HCT116 (cell line): ENCODE results near the gene MEGF8. TPM values are rescaled to one million over a fixed set of nuclear protein-coding genes. Genes with fewer than 3 reads are reported as not detected.
A peak's percentile ranks its signal among the peaks of the same experiment; 100 is the strongest.

Source experiments
- ATAC-seq: fragments of 200-7000 bp; cut with Tn5 transposase; 2 replicates; pipeline ENCODE4 v1.9.1; 2020; ENCODE audit warnings: mild to moderate bottlenecking, moderate library complexity
- BruUV-seq: library from RNA; stranded (reverse); fragments of 400-500 nt; replicated peaks from 2 replicates; lab custom pipeline; 2021; lab: Mats Ljungman, UMichigan
- CTCF ChIA-PET: fragments of 300-600 bp; sonication (Branson Sonifier 250); formaldehyde crosslinking; loops from one replicate; lab custom pipeline; 2021; ENCODE audit warnings: antibody characterized with exemption; lab: Charles Lee
- POLR2A ChIA-PET: fragments of 300-600, 350-600 bp; sonication (Branson Sonifier 250); formaldehyde crosslinking; loops from one replicate; lab custom pipeline; 2021; ENCODE audit warnings: antibody characterized with exemption; lab: Charles Lee
- RAD21 ChIA-PET, 2 experiments: fragments of 300-600 bp; sonication (Branson Sonifier 250); formaldehyde crosslinking; loops; one replicate each; lab custom pipeline; 2023; ENCODE audit warnings: low total read pairs in 2 of 2; ENCODE audit not compliant: uncharacterized antibody in 2 of 2, unreplicated experiment in 2 of 2, low non-redundant PET in 1 of 2; lab: Charles Lee
- DNase-seq: peaks from one replicate; pipeline ENCODE4 v3.0.0-alpha.2; 2010; ENCODE audit warnings: low read depth, low spot score
- H2AFZ ChIP-seq: fragments of 200-600 bp; shearing (Covaris generic), sonication (generic); 2 replicates; pipeline ENCODE4 v1.6.1; 2017; ENCODE audit warnings: low read depth, mixed run types, mixed read lengths, antibody characterized with exemption, low read length; ENCODE audit not compliant: poor library complexity, severe bottlenecking
- H3K27ac ChIP-seq: 2 replicates; pipeline ENCODE4 v1.5.1; 2012; ENCODE audit warnings: low read depth, low read length
- H3K27me3 ChIP-seq: fragments of 200-600 bp; sonication (generic); 2 replicates; pipeline ENCODE4 v1.6.1; 2016; ENCODE audit warnings: mixed run types, low read length, mixed read lengths; ENCODE audit not compliant: insufficient read depth
- H3K36me3 ChIP-seq, 2 experiments: fragments of 200-500 bp in 1 of 2; fragments of 200-600 bp in 1 of 2; sonication (Bioruptor generic) in 1 of 2; sonication (generic) in 1 of 2; 2 replicates each; pipeline versions ENCODE4 v1.5.1 to v1.6.1; 2014 to 2016; ENCODE audit warnings: low read length in 2 of 2, inconsistent platforms in 1 of 2, mixed read lengths in 1 of 2, mixed run types in 1 of 2; ENCODE audit not compliant: insufficient read depth in 2 of 2, control insufficient read depth in 1 of 2
- H3K4me1 ChIP-seq, 2 experiments: fragments of 200-600 bp in 1 of 2; sonication (generic) in 1 of 2; 2 replicates each; pipeline versions ENCODE4 v1.5.1 to v1.6.1; 2012 to 2017; ENCODE audit warnings: low read length in 2 of 2, inconsistent platforms in 1 of 2, mild to moderate bottlenecking in 1 of 2, mixed read lengths in 1 of 2, mixed run types in 1 of 2, moderate library complexity in 1 of 2; ENCODE audit not compliant: insufficient read depth in 2 of 2, control insufficient read depth in 1 of 2
- H3K4me2 ChIP-seq: fragments of 200-600 bp; sonication (generic); 2 replicates; pipeline ENCODE4 v1.6.1; 2017; ENCODE audit warnings: mixed run types, low read length, mixed read lengths
- H3K4me3 ChIP-seq, 2 experiments: fragments of 200-600 bp in 1 of 2; sonication (generic) in 1 of 2; replicated peaks in 1 of 2; 2 replicates each; pipeline ENCODE4 v1.5.1; 2011 to 2016; ENCODE audit warnings: low read length in 2 of 2, control low read depth in 1 of 2, low read depth in 1 of 2, mild to moderate bottlenecking in 1 of 2, mixed read lengths in 1 of 2, mixed run types in 1 of 2
- H3K79me2 ChIP-seq: fragments of 200-600 bp; sonication (generic); 2 replicates; pipeline ENCODE4 v1.6.1; 2017; ENCODE audit warnings: mild to moderate bottlenecking, mixed run types, low read length, moderate library complexity, mixed read lengths; ENCODE audit not compliant: insufficient read depth
- H3K9ac ChIP-seq: fragments of 200-600 bp; sonication (generic); 2 replicates; pipeline ENCODE4 v1.6.1; 2016; ENCODE audit warnings: low read length, mixed read lengths
- H3K9me2 ChIP-seq: fragments of 200-600 bp; sonication (generic), shearing (Covaris generic); 2 replicates; pipeline ENCODE4 v1.6.1; 2017; ENCODE audit warnings: mixed run types, mild to moderate bottlenecking, moderate library complexity; ENCODE audit not compliant: insufficient read depth
- H3K9me3 ChIP-seq, 2 experiments: fragments of 200-500 bp in 1 of 2; fragments of 200-600 bp in 1 of 2; sonication (Bioruptor generic) in 1 of 2; sonication (generic) in 1 of 2; 2 replicates each; pipeline ENCODE4 v1.6.1; 2014 to 2017; ENCODE audit warnings: low read length in 2 of 2, mixed read lengths in 2 of 2, inconsistent platforms in 1 of 2, low read depth in 1 of 2, mild to moderate bottlenecking in 1 of 2, mixed run types in 1 of 2, moderate library complexity in 1 of 2; ENCODE audit not compliant: control insufficient read depth in 1 of 2, insufficient read depth in 1 of 2
- H4K20me1 ChIP-seq: fragments of 200-600 bp; sonication (generic), shearing (Covaris generic); 2 replicates; pipeline ENCODE4 v1.6.1; 2017; ENCODE audit warnings: mixed run types, mild to moderate bottlenecking, moderate library complexity; ENCODE audit not compliant: insufficient read depth
- EZH2 ChIP-seq: fragments of 200-600 bp; sonication (generic); IDR thresholded peaks from 2 replicates; pipeline ENCODE4 v1.6.1; 2017; ENCODE audit warnings: antibody characterized with exemption, mixed run types
- MAX ChIP-seq: IDR thresholded peaks from 2 replicates; pipeline ENCODE4 v1.6.1; 2012
- POLR2AphosphoS5 ChIP-seq: IDR thresholded peaks from 2 replicates; pipeline ENCODE4 v1.6.1; 2011; ENCODE audit warnings: mild to moderate bottlenecking, low read depth, low read length, moderate library complexity
- TCF7L2 ChIP-seq: IDR thresholded peaks from 2 replicates; pipeline ENCODE4 v1.7.0; 2011; ENCODE audit warnings: borderline replicate concordance, inconsistent platforms; ENCODE audit not compliant: insufficient read depth, insufficient read length; ENCODE audit errors: extremely low read depth
- intact Hi-C: fragments of 100-400 bp; cut with micrococcal nuclease; formaldehyde crosslinking; loops from 2 replicates; pipeline ENCODE4 v1.10.0; 2022
- total RNA-seq: library from RNA; stranded (reverse); gene quantifications from one replicate; pipeline ENCODE4 v1.2.1, GENCODE V29; 2021; ENCODE audit not compliant: unreplicated experiment
- TF ChIP-seq, protein P1 (sequence below): IDR thresholded peaks from 2 replicates; pipeline ENCODE4 v1.6.1; 2011; ENCODE audit warnings: mild to moderate bottlenecking, low read length, moderate library complexity; ENCODE audit not compliant: insufficient replicate concordance; ENCODE audit errors: extremely low read depth

The MEGF8 gene
- total RNA-seq, 1 experiment from 2014 or later = 24.0 TPM

- TF ChIP-seq, protein P1, sequence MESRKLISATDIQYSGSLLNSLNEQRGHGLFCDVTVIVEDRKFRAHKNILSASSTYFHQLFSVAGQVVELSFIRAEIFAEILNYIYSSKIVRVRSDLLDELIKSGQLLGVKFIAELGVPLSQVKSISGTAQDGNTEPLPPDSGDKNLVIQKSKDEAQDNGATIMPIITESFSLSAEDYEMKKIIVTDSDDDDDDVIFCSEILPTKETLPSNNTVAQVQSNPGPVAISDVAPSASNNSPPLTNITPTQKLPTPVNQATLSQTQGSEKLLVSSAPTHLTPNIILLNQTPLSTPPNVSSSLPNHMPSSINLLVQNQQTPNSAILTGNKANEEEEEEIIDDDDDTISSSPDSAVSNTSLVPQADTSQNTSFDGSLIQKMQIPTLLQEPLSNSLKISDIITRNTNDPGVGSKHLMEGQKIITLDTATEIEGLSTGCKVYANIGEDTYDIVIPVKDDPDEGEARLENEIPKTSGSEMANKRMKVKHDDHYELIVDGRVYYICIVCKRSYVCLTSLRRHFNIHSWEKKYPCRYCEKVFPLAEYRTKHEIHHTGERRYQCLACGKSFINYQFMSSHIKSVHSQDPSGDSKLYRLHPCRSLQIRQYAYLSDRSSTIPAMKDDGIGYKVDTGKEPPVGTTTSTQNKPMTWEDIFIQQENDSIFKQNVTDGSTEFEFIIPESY = no peak
Observed at GRCh38 chr19:42282819-42283187, 42.6 kb upstream of the MEGF8 start (continued).

DNA sequence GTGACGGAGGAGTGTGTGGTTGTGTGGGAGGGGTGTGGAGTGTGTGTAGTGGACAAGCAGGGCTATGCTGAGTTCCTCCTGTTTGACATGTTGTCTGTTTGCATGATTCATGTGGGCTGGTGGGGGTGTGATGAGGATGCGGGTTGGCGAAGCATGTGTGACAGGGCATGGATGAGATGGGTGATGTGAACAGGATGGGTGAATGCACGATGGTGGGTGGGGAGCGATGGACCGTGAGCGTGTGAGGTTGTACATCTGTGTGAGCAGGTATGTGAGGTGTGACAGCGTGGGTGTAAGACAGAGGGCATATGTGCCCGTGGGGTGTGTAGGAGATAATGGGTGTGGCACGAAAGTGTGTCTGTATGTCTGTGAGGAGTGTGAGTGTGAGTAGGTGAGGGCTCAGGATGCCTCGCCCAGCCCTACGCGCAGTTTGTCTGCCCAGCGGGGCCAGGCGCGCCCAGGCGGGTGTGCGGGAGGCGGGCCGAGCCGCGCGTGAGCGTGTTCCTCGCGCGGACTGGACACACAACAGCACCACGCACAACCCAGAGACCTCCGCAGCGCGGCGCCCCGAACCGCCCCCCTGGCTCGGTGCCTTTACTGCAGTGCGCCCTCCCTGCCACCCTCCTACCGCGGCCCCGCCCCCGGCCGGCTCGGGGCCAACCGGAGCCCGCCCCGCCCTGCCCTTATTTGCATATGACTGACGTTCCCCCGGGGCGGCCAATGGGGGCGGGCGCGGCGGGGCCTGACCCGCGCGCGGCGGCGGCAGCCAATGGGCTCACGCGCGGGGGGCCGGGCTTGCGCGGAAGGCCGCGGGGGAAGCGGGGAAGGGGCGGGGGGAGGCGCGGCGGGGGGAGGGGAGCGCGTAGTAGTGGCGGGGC, 42.0 kb upstream of the MEGF8 start:
- POLR2A ChIA-PET = interaction anchor here (1.1 kb wide), 1 partner anchor 40 kb away, joined by 4 read pairs; no protein-coding TSS in a partner anchor
- Histone ChIP-seq H3K27ac (peak overlapping the region; percentile 94), H3K4me2 (peak overlapping the region; percentile 97)
- RAD21 ChIA-PET = interaction anchor here in 1 of 2 experiments (0.6 kb wide), 1 partner anchor 39 kb away, joined by 5 read pairs; no protein-coding TSS in a partner anchor
- TF ChIP-seq, protein P1 = no peak
- 0 out of 2 replicates have a peak, but pooled peaks have one; percentile 24 for TF ChIP-seq POLR2AphosphoS5
- TF ChIP-seq EZH2 = no peak
- peak; percentile 23 for TF ChIP-seq MAX
- TF ChIP-seq TCF7L2 = peak; percentile 11
- TF ChIP-seq, all 23 proteins: peak for 3
- H2AFZ ChIP-seq = no peak overlapping the region
- H3K4me1 ChIP-seq = peaks cover 40 to 68% of the 10 kb centered on the region in 2 experiments
- peaks cover 18% of the 10 kb centered on the region; the same call in 1 of the 2 replicates for H3K79me2 ChIP-seq
- H3K9me2 ChIP-seq = no peaks in the 10 kb centered on the region
- peak overlapping the region; percentile 86 for H3K9ac ChIP-seq
- peaks cover 9% of the 10 kb centered on the region in 2 experiments; a peak in 3 of 4 replicates for H3K36me3 ChIP-seq
- no peaks in the 10 kb centered on the region for H3K9me3 ChIP-seq
- TSS peak; percentile 44 for BruUV-seq
- CTCF ChIA-PET = interaction anchor here (1.0 to 4.8 kb wide), 3 partner anchors 10 to 38 kb away, joined by 3 to 63 read pairs (median 3); no protein-coding TSS in a partner anchor
- intact Hi-C loops = no loop called here
- no peaks in the 10 kb centered on the region for H3K27me3 ChIP-seq
- no peaks in the 10 kb centered on the region for H4K20me1 ChIP-seq
- peak; percentile 73 for ATAC-seq
- peak overlapping the region; percentile 29 to 59 for H3K4me3 ChIP-seq
- DNase-seq = peak; percentile 69
